Karpas-422 (cell line): Measurements from ENCODE around the gene IL13. TPM values are rescaled to one million over a fixed set of nuclear protein-coding genes. Genes with fewer than 3 reads are reported as not detected.

Source experiments
- DNase-seq: peaks from one replicate; pipeline ENCODE4 v3.0.0-alpha.2; 2015
- H2AFZ ChIP-seq: fragments of 200-600 bp; sonication (generic); 2 replicates; pipeline ENCODE4 v1.6.1; 2014; ENCODE audit warnings: antibody characterized with exemption, low read length, mixed read lengths
- H3K27ac ChIP-seq: fragments of 200-600 bp; sonication (generic); 2 replicates; pipeline ENCODE4 v1.5.1; 2014; ENCODE audit warnings: mild to moderate bottlenecking, low read length, moderate library complexity
- H3K27me3 ChIP-seq: fragments of 200-600 bp; sonication (generic); 2 replicates; pipeline ENCODE4 v1.6.1; 2014; ENCODE audit warnings: low read length, mixed read lengths
- H3K36me3 ChIP-seq: fragments of 200-600 bp; sonication (generic); 2 replicates; pipeline ENCODE4 v1.6.1; 2014; ENCODE audit warnings: low read length, mixed read lengths; ENCODE audit not compliant: insufficient read depth
- H3K4me1 ChIP-seq: fragments of 200-600 bp; sonication (generic); 2 replicates; pipeline ENCODE4 v1.6.1; 2014; ENCODE audit warnings: mild to moderate bottlenecking, low read length, mixed read lengths
- H3K4me2 ChIP-seq: fragments of 200-600 bp; sonication (generic); 2 replicates; pipeline ENCODE4 v1.6.1; 2014; ENCODE audit warnings: low read length, low read depth, mild to moderate bottlenecking; ENCODE audit not compliant: poor library complexity, severe bottlenecking
- H3K4me3 ChIP-seq: fragments of 200-600 bp; sonication (generic); 2 replicates; pipeline ENCODE4 v1.5.1; 2014; ENCODE audit warnings: mild to moderate bottlenecking, antibody characterized with exemption, low read length, mixed read lengths
- H3K79me2 ChIP-seq: fragments of 200-600 bp; sonication (generic); 2 replicates; pipeline ENCODE4 v1.6.1; 2014; ENCODE audit warnings: mild to moderate bottlenecking, low read length, mixed read lengths
- H3K9ac ChIP-seq: fragments of 200-600 bp; sonication (generic); 2 replicates; pipeline ENCODE4 v1.6.0; 2014; ENCODE audit warnings: low read length
- H3K9me2 ChIP-seq: fragments of 200-600 bp; sonication (generic), shearing (Covaris generic); replicated peaks from 2 replicates; pipeline ENCODE4 v1.6.0; 2014; ENCODE audit warnings: mild to moderate bottlenecking, low read length, moderate library complexity; ENCODE audit not compliant: insufficient read depth
- H3K9me3 ChIP-seq: fragments of 300-700, 200-600 bp; sonication (generic); 2 replicates; pipeline ENCODE4 v1.6.1; 2014; ENCODE audit warnings: low read length, mixed read lengths
- H4K20me1 ChIP-seq: fragments of 200-600 bp; sonication (generic); 2 replicates; pipeline ENCODE4 v1.6.1; 2014; ENCODE audit warnings: mild to moderate bottlenecking, antibody characterized with exemption, low read length, low read depth; ENCODE audit not compliant: insufficient read depth
- total RNA-seq: library from RNA; depleted of rRNA; stranded (reverse); fragments of >200 nt; shearing (Covaris generic); gene quantifications from 2 replicates; pipeline ENCODE4 v1.2.3, GENCODE V29; 2014; ENCODE audit warnings: low replicate concordance; rRNA removed

IL13 gene
- total RNA-seq, result not detected in 2 replicates

GRCh38 chr5:132657676-132658380 is at the start of gene IL13:
Gene IL13, plus strand, starts transcription at chr5:132658173. Its CDS starts 14 bp downstream, at chr5:132658187.
- no peaks in the 10 kb centered on the region for H3K27me3 ChIP-seq
- H3K27ac ChIP-seq, result no peak within 1 kb of the TSS
- DNase-seq, result no peak
- no peaks in the 10 kb centered on the region for H4K20me1 ChIP-seq
- H3K79me2 ChIP-seq, result no peaks in the 10 kb centered on the region
- peaks cover 21% of the 10 kb centered on the region for H3K4me1 ChIP-seq
- no peak within 1 kb of the TSS for H3K4me2 ChIP-seq
- H3K4me3 ChIP-seq, result no peak within 1 kb of the TSS
- no peaks in the 10 kb centered on the region for H3K9me3 ChIP-seq
- no peak within 1 kb of the TSS for H2AFZ ChIP-seq
- H3K9me2 ChIP-seq, result no peaks in the 10 kb centered on the region
- no peak within 1 kb of the TSS for H3K9ac ChIP-seq
- no peaks in the 10 kb centered on the region for H3K36me3 ChIP-seq

- Histone ChIP-seq H3K4me1 (no peaks in the 10 kb centered on the region), H3K27ac (no peak overlapping the region), H3K27me3 (no peaks in the 10 kb centered on the region), H3K9ac (no peak overlapping the region), H3K4me3 (no peak overlapping the region), H3K9me3 (no peaks in the 10 kb centered on the region), H3K4me2 (no peak overlapping the region), H3K79me2 (peaks cover 5% of the 10 kb centered on the region; the same call in 1 of the 2 replicates), H3K36me3 (peaks cover 64% of the 10 kb centered on the region), H4K20me1 (no peaks in the 10 kb centered on the region), H2AFZ (no peak overlapping the region), H3K9me2 (no peaks in the 10 kb centered on the region)
- no peak for DNase-seq
Observed at GRCh38 chr5:132611965-132612364, 46.0 kb upstream of the IL13 start.

- Histone ChIP-seq H3K9me3 (no peaks in the 10 kb centered on the region), H3K36me3 (peaks cover 66% of the 10 kb centered on the region), H3K9me2 (no peaks in the 10 kb centered on the region), H2AFZ (no peak overlapping the region), H4K20me1 (no peaks in the 10 kb centered on the region), H3K27me3 (no peaks in the 10 kb centered on the region), H3K4me2 (no peak overlapping the region), H3K9ac (no peak overlapping the region), H3K4me3 (no peak overlapping the region), H3K27ac (no peak overlapping the region), H3K4me1 (no peaks in the 10 kb centered on the region), H3K79me2 (peaks cover 5% of the 10 kb centered on the region; the same call in 1 of the 2 replicates)
- DNase-seq, result no peak
Observed at GRCh38 chr5:132612846-132613245, 45.1 kb upstream of the IL13 start.

- H3K36me3 ChIP-seq, result peaks cover 48% of the 10 kb centered on the region; the same call in 1 of the 2 replicates
- H3K4me3 ChIP-seq, result no peak overlapping the region
- DNase-seq, result no peak
- no peak overlapping the region for H2AFZ ChIP-seq
- no peaks in the 10 kb centered on the region for H3K4me1 ChIP-seq
- H4K20me1 ChIP-seq, result no peaks in the 10 kb centered on the region
- no peaks in the 10 kb centered on the region for H3K9me2 ChIP-seq
- H3K9ac ChIP-seq, result no peak overlapping the region
- no peaks in the 10 kb centered on the region for H3K27me3 ChIP-seq
- no peak overlapping the region for H3K4me2 ChIP-seq
- H3K9me3 ChIP-seq, result no peaks in the 10 kb centered on the region
- no peak overlapping the region for H3K27ac ChIP-seq
- H3K79me2 ChIP-seq, result peaks cover 21% of the 10 kb centered on the region; the same call in 1 of the 2 replicates
Observed at GRCh38 chr5:132621699-132622098, 36.3 kb upstream of the IL13 start.

- Histone ChIP-seq H3K9me2 (no peaks in the 10 kb centered on the region), H3K27ac (no peak overlapping the region), H3K27me3 (no peaks in the 10 kb centered on the region), H4K20me1 (no peaks in the 10 kb centered on the region), H3K36me3 (peaks cover 39% of the 10 kb centered on the region; the same call in 1 of the 2 replicates), H3K4me1 (no peaks in the 10 kb centered on the region), H3K9me3 (no peaks in the 10 kb centered on the region), H3K4me2 (no peak overlapping the region), H3K9ac (no peak overlapping the region), H3K4me3 (no peak overlapping the region), H2AFZ (no peak overlapping the region), H3K79me2 (peaks cover 21% of the 10 kb centered on the region; the same call in 1 of the 2 replicates)
- DNase-seq, result no peak
Observed at GRCh38 chr5:132622608-132623007, 35.4 kb upstream of the IL13 start.

GRCh38 chr5:132627470-132627869 is 30.5 kb upstream of the IL13 start:
- H3K9ac ChIP-seq, result no peak overlapping the region
- no peaks in the 10 kb centered on the region for H4K20me1 ChIP-seq
- H3K36me3 ChIP-seq, result peaks cover 14% of the 10 kb centered on the region; the same call in 1 of the 2 replicates
- H3K79me2 ChIP-seq, result peaks cover 18% of the 10 kb centered on the region; the same call in 1 of the 2 replicates
- no peaks in the 10 kb centered on the region for H3K27me3 ChIP-seq
- H3K9me2 ChIP-seq, result no peaks in the 10 kb centered on the region
- no peaks in the 10 kb centered on the region for H3K9me3 ChIP-seq
- H3K4me3 ChIP-seq, result no peak overlapping the region
- H3K4me2 ChIP-seq, result no peak overlapping the region
- no peak for DNase-seq
- H2AFZ ChIP-seq, result no peak overlapping the region
- no peaks in the 10 kb centered on the region for H3K4me1 ChIP-seq
- H3K27ac ChIP-seq, result no peak overlapping the region

GRCh38 chr5:132628814-132629213 is 29.2 kb upstream of the IL13 start:
- Histone ChIP-seq H3K79me2 (peaks cover 13% of the 10 kb centered on the region; the same call in 1 of the 2 replicates), H3K9ac (no peak overlapping the region), H3K4me2 (no peak overlapping the region), H3K27ac (no peak overlapping the region), H3K4me1 (no peaks in the 10 kb centered on the region), H4K20me1 (no peaks in the 10 kb centered on the region), H3K9me3 (no peaks in the 10 kb centered on the region), H3K36me3 (peaks cover 20% of the 10 kb centered on the region; the same call in 1 of the 2 replicates), H3K27me3 (no peaks in the 10 kb centered on the region), H3K9me2 (no peaks in the 10 kb centered on the region), H2AFZ (no peak overlapping the region), H3K4me3 (no peak overlapping the region)
- DNase-seq, result no peak

- Histone ChIP-seq H3K4me3 (no peak overlapping the region), H3K9me2 (no peaks in the 10 kb centered on the region), H3K9me3 (no peaks in the 10 kb centered on the region), H3K27me3 (no peaks in the 10 kb centered on the region), H3K4me1 (no peaks in the 10 kb centered on the region), H3K36me3 (peaks cover 16% of the 10 kb centered on the region; the same call in 1 of the 2 replicates), H4K20me1 (no peaks in the 10 kb centered on the region), H3K9ac (no peak overlapping the region), H3K79me2 (peaks cover 9% of the 10 kb centered on the region; the same call in 1 of the 2 replicates), H2AFZ (no peak overlapping the region), H3K27ac (no peak overlapping the region), H3K4me2 (no peak overlapping the region)
- no peak for DNase-seq
Observed at GRCh38 chr5:132629230-132629944, 28.6 kb upstream of the IL13 start.
